G401.6 (cell line): ENCODE results near the gene CDH26.

Experiments used
- FAIRE-seq: peaks from 2 replicates; lab custom pipeline; 2012; peaks lifted over from hg19 to GRCh38; lab: Jason Lieb, UNC

CDH26 gene

GRCh38 chr20:59958123-59958522, at the start of gene CDH26:
Gene CDH26, plus strand, starts transcription at chr20:59958423. Its CDS starts 304 bp downstream, at chr20:59958727.
- no peak for FAIRE-seq

- no peak for FAIRE-seq
These were observed 49.4 kb upstream of the CDH26 start for GRCh38 chr20:59908855-59909254.

- FAIRE-seq = no peak
These were observed 47.2 kb upstream of the CDH26 start for GRCh38 chr20:59911041-59911440.

- no peak for FAIRE-seq
These were observed 45.6 kb upstream of the CDH26 start for GRCh38 chr20:59912609-59913008.

- no peak for FAIRE-seq
These were observed 37.3 kb upstream of the CDH26 start for GRCh38 chr20:59920944-59921343.

GRCh38 chr20:59923514-59923913, 34.7 kb upstream of the CDH26 start:
- no peak for FAIRE-seq

GRCh38 chr20:59925359-59925758, 32.9 kb upstream of the CDH26 start:
- FAIRE-seq = no peak

GRCh38 chr20:59925899-59926298, 32.3 kb upstream of the CDH26 start:
- no peak for FAIRE-seq

- FAIRE-seq = no peak
These were observed 26.5 kb upstream of the CDH26 start for GRCh38 chr20:59931511-59932312.

GRCh38 chr20:59932616-59933295, 25.5 kb upstream of the CDH26 start:
- FAIRE-seq = no peak

GRCh38 chr20:59933296-59933848, 24.9 kb upstream of the CDH26 start, which contains the start of gene SYCP2:
Gene SYCP2, minus strand, starts transcription at chr20:59933637. Its CDS starts 11,224 bp downstream, at chr20:59922413.
- no peak for FAIRE-seq

- no peak for FAIRE-seq
These were observed 24.2 kb upstream of the CDH26 start for GRCh38 chr20:59933849-59934585.

GRCh38 chr20:59935457-59936185, 22.6 kb upstream of the CDH26 start:
- no peak for FAIRE-seq

- no peak for FAIRE-seq
These were observed 21.8 kb upstream of the CDH26 start for GRCh38 chr20:59936409-59936808.

- FAIRE-seq = no peak
These were observed 21.1 kb upstream of the CDH26 start for GRCh38 chr20:59937150-59937549.

- no peak for FAIRE-seq
These were observed 20.0 kb upstream of the CDH26 start for GRCh38 chr20:59938221-59938620.

GRCh38 chr20:59938696-59939051, 19.5 kb upstream of the CDH26 start:
- FAIRE-seq = no peak

- FAIRE-seq = no peak
These were observed 19.0 kb upstream of the CDH26 start for GRCh38 chr20:59939052-59939878.

- no peak for FAIRE-seq
These were observed 18.4 kb upstream of the CDH26 start for GRCh38 chr20:59939879-59940128.

GRCh38 chr20:59940129-59940955, 17.9 kb upstream of the CDH26 start, which contains the start of the genes FAM217B and PPP1R3D:
Gene FAM217B, plus strand, starts transcription at chr20:59940389. Its CDS starts 3,555 bp downstream, at chr20:59943944.
Gene PPP1R3D, minus strand, starts transcription at chr20:59940305. Its CDS starts 374 bp downstream, at chr20:59939931.
- FAIRE-seq = no peak
